Fibroblast of skin of back (primary cell): ENCODE data around the gene ZNF804B.
A peak's percentile ranks its signal among the peaks of the same experiment; 100 is the strongest.

Source experiments
- DNase-seq: peaks from one replicate; pipeline ENCODE4 v3.0.0-alpha.2; 2013

ZNF804B gene

GRCh38 chr7:89316584-89317251 is 557.2 kb downstream of the ZNF804B start:
- no peak for DNase-seq

GRCh38 chr7:89332026-89332425 is 572.5 kb downstream of the ZNF804B start:
- DNase-seq: peak; percentile 86

DNA sequence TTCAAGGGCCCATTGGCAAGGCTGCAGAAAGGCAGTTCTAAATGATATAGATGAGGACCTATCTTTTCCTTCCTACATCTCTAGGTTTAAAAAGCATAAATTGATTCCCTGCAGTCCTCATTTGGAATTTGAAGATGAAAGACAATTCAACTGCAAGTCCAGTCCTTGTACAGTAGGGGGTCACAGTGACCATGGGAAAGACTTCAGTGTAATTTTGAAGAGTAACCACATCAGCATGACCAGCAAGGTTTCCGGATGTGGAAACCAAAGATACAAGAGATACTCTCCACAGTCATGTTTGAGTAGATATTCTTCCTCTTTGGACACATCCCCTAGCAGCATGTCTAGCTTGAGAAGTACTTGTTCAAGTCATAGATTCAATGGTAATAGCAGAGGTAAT is 575.3 kb downstream of the ZNF804B start:
- DNase-seq: no peak

- DNase-seq: no peak
These were observed 576.0 kb downstream of the ZNF804B start for GRCh38 chr7:89335490-89335889.

GRCh38 chr7:89336121-89336520 is 576.6 kb downstream of the ZNF804B start:
- no peak for DNase-seq

DNA sequence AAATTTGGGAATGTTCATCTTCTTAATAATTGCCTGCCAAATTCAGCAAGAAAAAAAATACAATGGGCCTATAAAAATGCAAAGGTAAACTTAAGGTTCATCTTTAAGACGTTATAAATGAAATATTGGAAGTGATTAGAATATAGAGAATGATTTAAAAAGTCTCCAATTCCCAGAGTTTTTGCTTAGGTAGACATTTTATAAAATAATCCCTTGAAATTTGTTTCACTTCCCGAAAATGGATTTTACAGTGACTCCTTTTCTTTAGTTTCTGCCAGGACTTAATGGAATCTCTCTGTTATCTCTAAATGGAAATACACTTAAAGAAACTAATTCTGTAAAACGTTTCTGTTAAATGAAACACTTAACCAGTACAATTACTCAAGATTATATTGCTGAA is 580.2 kb downstream of the ZNF804B start:
- DNase-seq: no peak

DNA sequence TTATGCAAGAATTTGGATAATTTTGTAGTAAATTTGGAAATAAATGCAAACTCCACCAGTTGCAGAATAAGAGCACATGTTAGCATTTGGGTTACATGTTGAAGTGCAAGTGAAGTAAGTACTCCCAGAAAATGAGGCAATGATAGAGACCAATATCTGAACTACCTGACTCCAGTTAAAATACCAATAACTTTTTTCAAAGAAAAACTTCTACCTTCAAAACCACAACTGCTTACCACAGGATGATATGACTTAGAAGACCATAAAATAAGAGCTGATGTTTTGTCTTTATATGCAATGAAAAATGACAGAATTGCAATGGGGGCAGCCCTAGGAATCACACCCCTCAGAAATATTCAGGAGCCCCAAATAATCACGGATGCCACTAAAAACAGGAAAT is 597.6 kb downstream of the ZNF804B start:
- DNase-seq: no peak

- no peak for DNase-seq
These were observed 617.7 kb downstream of the ZNF804B start for GRCh38 chr7:89377219-89377618.

- DNase-seq: no peak
These were observed 625.9 kb downstream of the ZNF804B start for GRCh38 chr7:89385411-89385810.
